Natural killer cell (primary cell): Measurements from ENCODE around the gene FBLIM1. TPM values are rescaled to one million over a fixed set of nuclear protein-coding genes. Genes with fewer than 3 reads are reported as not detected.

Experiments
- ATAC-seq, 3 donors: fragments of 150-1000 bp in 2 of 3; fragments of 200-7000 bp in 1 of 3; cut with Tn5 transposase; 1 replicate in 1 of 3; 2 replicates in 2 of 3; pipeline ENCODE4 v1.10.0; 2021; ENCODE audit warnings: mild to moderate bottlenecking in 2 of 3, moderate library complexity in 2 of 3
- DNase-seq, 2 donors: peaks; one replicate each; pipeline versions ENCODE4 v3.0.0 to v3.0.0-alpha.2; 2013 to 2021; ENCODE audit warnings: mixed read lengths in 1 of 2
- H3K27ac ChIP-seq: one replicate; pipeline ENCODE4 v1.5.1; 2013; ENCODE audit warnings: mild to moderate bottlenecking, low read length
- H3K27me3 ChIP-seq: one replicate; pipeline ENCODE4 v1.6.1; 2013; ENCODE audit warnings: low read length; ENCODE audit not compliant: control insufficient read depth, insufficient read depth
- H3K36me3 ChIP-seq: one replicate; pipeline ENCODE4 v1.6.1; 2013; ENCODE audit warnings: low read length; ENCODE audit not compliant: control insufficient read depth, insufficient read depth
- H3K4me1 ChIP-seq: one replicate; pipeline ENCODE4 v1.6.1; 2013; ENCODE audit warnings: low read length; ENCODE audit not compliant: control insufficient read depth, insufficient read depth
- H3K4me3 ChIP-seq: one replicate; pipeline ENCODE4 v1.5.1; 2013; ENCODE audit warnings: low read length
- H3K9me3 ChIP-seq: one replicate; pipeline ENCODE4 v1.6.1; 2013; ENCODE audit warnings: low read length; ENCODE audit not compliant: control insufficient read depth, insufficient read depth
- H3K27ac Mint-ChIP-seq, 2 donors: one replicate each; pipeline ENCODE4 v1.8.0; 2022; ENCODE audit warnings: mild to moderate bottlenecking in 2 of 2, mixed read lengths in 2 of 2, moderate library complexity in 1 of 2
- H3K27me3 Mint-ChIP-seq, 2 donors: one replicate each; pipeline ENCODE4 v1.8.0; 2022; ENCODE audit warnings: low read depth in 2 of 2, mixed read lengths in 2 of 2
- H3K36me3 Mint-ChIP-seq: one replicate; pipeline ENCODE4 v1.8.0; 2022; ENCODE audit warnings: mixed read lengths
- H3K4me1 Mint-ChIP-seq, 2 donors: one replicate each; pipeline ENCODE4 v1.8.0; 2022; ENCODE audit warnings: mixed read lengths in 2 of 2
- H3K4me3 Mint-ChIP-seq: one replicate; pipeline ENCODE4 v1.8.0; 2022; ENCODE audit warnings: mild to moderate bottlenecking, moderate library complexity, mixed read lengths
- H3K9me3 Mint-ChIP-seq, 2 donors: one replicate each; pipeline ENCODE4 v1.8.0; 2022; ENCODE audit warnings: mixed read lengths in 2 of 2
- WGBS: methylation state at CpG from one replicate; pipeline ENCODE4 v1.1.7; 2013; ENCODE audit warnings: missing lambda C conversion rate; ENCODE audit not compliant: insufficient coverage; 5-methylcytosine and 5-hydroxymethylcytosine counted together
- intact Hi-C: fragments of 100-400 bp; cut with micrococcal nuclease; formaldehyde crosslinking; loops from one replicate; pipeline ENCODE4 v1.14.2; 2022
- total RNA-seq, 4 donors: library from RNA; stranded (reverse); fragments of 120-200 nt in 1 of 4; gene quantifications; one replicate each; pipeline versions ENCODE4 v1.2.3 to v1.2.4, GENCODE V29; 2013 to 2022
- TF ChIP-seq, protein P1 (sequence below): fragments of 200-600 bp; IDR thresholded peaks from one replicate; pipeline ENCODE4 v1.8.0; 2022; ENCODE audit warnings: antibody characterized with exemption

The FBLIM1 gene
- total RNA-seq, 3 donors from 2014 or later (not counting 1 experiment from before 2014, with no cell fraction given): 0.39 TPM; not detected in 2

GRCh38 chr1:15735304-15736037 is 23.1 kb upstream of the FBLIM1 start:
- intact Hi-C loops: no loop called here
- H3K4me3 ChIP-seq: no peak overlapping the region
- Mint-ChIP-seq H3K36me3 (no peaks in the 10 kb centered on the region), H3K9me3 (no peaks in the 10 kb centered on the region), H3K27ac (no peak overlapping the region), H3K4me3 (no peak overlapping the region), H3K4me1 (no peaks in the 10 kb centered on the region), H3K27me3 (no peaks in the 10 kb centered on the region)
- no peak for ATAC-seq
- no peaks in the 10 kb centered on the region for H3K4me1 ChIP-seq
- H3K9me3 ChIP-seq: no peaks in the 10 kb centered on the region
- DNase-seq: no peak
- WGBS: 86% methylated on average over 12 of the region's 12 CpGs
- TF ChIP-seq, protein P1, sequence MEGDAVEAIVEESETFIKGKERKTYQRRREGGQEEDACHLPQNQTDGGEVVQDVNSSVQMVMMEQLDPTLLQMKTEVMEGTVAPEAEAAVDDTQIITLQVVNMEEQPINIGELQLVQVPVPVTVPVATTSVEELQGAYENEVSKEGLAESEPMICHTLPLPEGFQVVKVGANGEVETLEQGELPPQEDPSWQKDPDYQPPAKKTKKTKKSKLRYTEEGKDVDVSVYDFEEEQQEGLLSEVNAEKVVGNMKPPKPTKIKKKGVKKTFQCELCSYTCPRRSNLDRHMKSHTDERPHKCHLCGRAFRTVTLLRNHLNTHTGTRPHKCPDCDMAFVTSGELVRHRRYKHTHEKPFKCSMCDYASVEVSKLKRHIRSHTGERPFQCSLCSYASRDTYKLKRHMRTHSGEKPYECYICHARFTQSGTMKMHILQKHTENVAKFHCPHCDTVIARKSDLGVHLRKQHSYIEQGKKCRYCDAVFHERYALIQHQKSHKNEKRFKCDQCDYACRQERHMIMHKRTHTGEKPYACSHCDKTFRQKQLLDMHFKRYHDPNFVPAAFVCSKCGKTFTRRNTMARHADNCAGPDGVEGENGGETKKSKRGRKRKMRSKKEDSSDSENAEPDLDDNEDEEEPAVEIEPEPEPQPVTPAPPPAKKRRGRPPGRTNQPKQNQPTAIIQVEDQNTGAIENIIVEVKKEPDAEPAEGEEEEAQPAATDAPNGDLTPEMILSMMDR: no peak
- no peak overlapping the region for H3K27ac ChIP-seq
- no peaks in the 10 kb centered on the region for H3K27me3 ChIP-seq
- peaks cover 29% of the 10 kb centered on the region for H3K36me3 ChIP-seq

DNA sequence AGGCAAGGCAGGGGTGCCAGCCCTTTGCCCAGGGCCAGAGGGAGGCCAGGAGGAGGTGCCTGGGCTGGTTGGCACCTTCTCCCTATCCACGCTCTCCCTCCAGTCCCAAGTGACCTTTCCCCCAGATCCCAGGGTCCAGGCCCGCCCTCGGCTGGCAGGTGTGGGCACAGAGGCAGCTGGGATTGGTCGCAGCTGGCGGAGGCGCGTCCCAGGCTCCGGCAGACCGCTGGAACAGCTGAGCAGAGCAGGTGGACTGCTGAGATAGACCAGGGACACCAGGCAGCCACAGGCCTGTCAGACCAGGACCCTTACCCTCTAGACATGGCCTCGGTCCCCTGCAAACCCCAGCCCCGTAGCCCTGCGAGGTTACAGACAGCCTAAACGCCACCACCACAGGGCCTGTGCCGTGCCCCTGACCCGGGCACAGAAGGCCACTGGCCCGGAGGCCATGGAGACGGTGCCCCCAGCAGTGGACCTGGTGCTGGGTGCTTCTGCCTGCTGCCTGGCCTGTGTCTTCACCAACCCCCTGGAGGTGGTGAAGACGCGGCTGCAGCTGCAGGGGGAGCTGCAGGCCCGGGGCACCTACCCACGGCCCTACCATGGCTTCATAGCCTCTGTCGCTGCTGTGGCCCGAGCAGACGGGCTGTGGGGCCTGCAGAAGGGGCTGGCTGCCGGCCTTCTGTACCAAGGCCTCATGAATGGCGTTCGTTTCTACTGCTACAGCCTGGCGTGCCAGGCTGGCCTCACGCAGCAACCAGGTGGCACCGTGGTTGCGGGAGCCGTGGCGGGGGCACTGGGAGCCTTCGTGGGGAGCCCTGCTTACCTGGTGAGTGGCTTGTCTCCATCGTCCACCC is 22.3 kb upstream of the FBLIM1 start, which contains the start of gene SLC25A34:
TSS of gene SLC25A34 (plus strand) at position 221 of the 854 bp plus-strand sequence. CDS start at position 449, 228 bp downstream.
- Mint-ChIP-seq H3K27me3 (no peaks in the 10 kb centered on the region), H3K27ac (no peak within 1 kb of the TSS), H3K9me3 (no peaks in the 10 kb centered on the region), H3K4me1 (peaks cover 0 to 2% of the 10 kb centered on the region in 2 donors), H3K4me3 (no peak within 1 kb of the TSS), H3K36me3 (no peaks in the 10 kb centered on the region)
- Histone ChIP-seq H3K36me3 (peaks cover 21% of the 10 kb centered on the region), H3K4me3 (no peak within 1 kb of the TSS), H3K27me3 (no peaks in the 10 kb centered on the region), H3K9me3 (no peaks in the 10 kb centered on the region), H3K27ac (no peak within 1 kb of the TSS), H3K4me1 (peaks cover 3% of the 10 kb centered on the region)
- intact Hi-C loops: no loop called here
- no peak for ATAC-seq
- DNase-seq: no peak
- 93% methylated on average over 35 of the region's 35 CpGs for WGBS
- TF ChIP-seq, protein P1: no peak

- Mint-ChIP-seq H3K27me3 (no peaks in the 10 kb centered on the region), H3K27ac (no peak overlapping the region), H3K4me1 (peaks cover 0 to 7% of the 10 kb centered on the region in 2 donors), H3K4me3 (no peak overlapping the region), H3K36me3 (no peaks in the 10 kb centered on the region), H3K9me3 (no peaks in the 10 kb centered on the region)
- WGBS: 86% methylated on average over 6 of the region's 6 CpGs
- DNase-seq (no peak), ATAC-seq (no peak)
- intact Hi-C loops: no loop called here
- H3K9me3 ChIP-seq: no peaks in the 10 kb centered on the region
- TF ChIP-seq, protein P1: no peak
- no peak overlapping the region for H3K4me3 ChIP-seq
- peaks cover 15% of the 10 kb centered on the region for H3K36me3 ChIP-seq
- H3K27ac ChIP-seq: no peak overlapping the region
- H3K27me3 ChIP-seq: no peaks in the 10 kb centered on the region
- peaks cover 7% of the 10 kb centered on the region for H3K4me1 ChIP-seq
These were observed 21.7 kb upstream of the FBLIM1 start for GRCh38 chr1:15736892-15737261.
